Inflammatory macrophage treated with lipopolysaccharide for 1 hour (primary cell): ENCODE data around the gene CASK.
"Not testable (repeated sequence)": the region's sequence is repeated elsewhere in the genome, so short reads cannot be mapped to it uniquely, and the experiment has no call there.

Source experiments
- DNase-seq, 2 donors: peaks; one replicate each; pipeline ENCODE4 v3.0.0-alpha.2; 2020 to 2022

The CASK gene

GRCh38 chrX:41608244-41608643, 315.1 kb downstream of the CASK start:
- no peak for DNase-seq

GRCh38 chrX:41607264-41607832, 316.0 kb downstream of the CASK start:
- DNase-seq = no peak

GRCh38 chrX:41606057-41606456, 317.3 kb downstream of the CASK start:
- DNase-seq = not testable (repeated sequence)

- peak in 1 of 2 donors; percentile 11 for DNase-seq
Measured at GRCh38 chrX:41604766-41605543, 318.4 kb downstream of the CASK start.

GRCh38 chrX:41604177-41604576, 319.2 kb downstream of the CASK start:
- DNase-seq = no peak

- no peak for DNase-seq
Measured at GRCh38 chrX:41603596-41603995, 319.8 kb downstream of the CASK start.

- DNase-seq = no peak
Measured at GRCh38 chrX:41602816-41603345, 320.5 kb downstream of the CASK start.

GRCh38 chrX:41600291-41600690, 323.1 kb downstream of the CASK start:
- no peak for DNase-seq

GRCh38 chrX:41599507-41599906, 323.8 kb downstream of the CASK start:
- DNase-seq = no peak

GRCh38 chrX:41596596-41596995, 326.8 kb downstream of the CASK start:
- no peak for DNase-seq

- DNase-seq = no peak
Measured at GRCh38 chrX:41594634-41595033, 328.7 kb downstream of the CASK start.

GRCh38 chrX:41591906-41592305, 331.4 kb downstream of the CASK start:
- no peak for DNase-seq

GRCh38 chrX:41590641-41591040, 332.7 kb downstream of the CASK start:
- DNase-seq = no peak

GRCh38 chrX:41589634-41590270, 333.6 kb downstream of the CASK start:
- DNase-seq = no peak

GRCh38 chrX:41588271-41588670, 335.1 kb downstream of the CASK start:
- DNase-seq = no peak

GRCh38 chrX:41580423-41581064, 342.8 kb downstream of the CASK start:
- peak; percentile 33 to 40 for DNase-seq

- DNase-seq = no peak
Measured at GRCh38 chrX:41563876-41564275, 359.5 kb downstream of the CASK start.

GRCh38 chrX:41561045-41561444, 362.3 kb downstream of the CASK start:
- peak; percentile 54 to 69 for DNase-seq

GRCh38 chrX:41559235-41560052, 363.9 kb downstream of the CASK start:
- peak; percentile 56 to 81 for DNase-seq

GRCh38 chrX:41558531-41558930, 364.8 kb downstream of the CASK start:
- DNase-seq = peak; percentile 16 to 57

- no peak for DNase-seq
Measured at GRCh38 chrX:41556958-41557357, 366.4 kb downstream of the CASK start.

- DNase-seq = no peak
Measured at GRCh38 chrX:41553688-41554087, 369.7 kb downstream of the CASK start.
